ENCODE results near the gene RBM17.

DNA sequence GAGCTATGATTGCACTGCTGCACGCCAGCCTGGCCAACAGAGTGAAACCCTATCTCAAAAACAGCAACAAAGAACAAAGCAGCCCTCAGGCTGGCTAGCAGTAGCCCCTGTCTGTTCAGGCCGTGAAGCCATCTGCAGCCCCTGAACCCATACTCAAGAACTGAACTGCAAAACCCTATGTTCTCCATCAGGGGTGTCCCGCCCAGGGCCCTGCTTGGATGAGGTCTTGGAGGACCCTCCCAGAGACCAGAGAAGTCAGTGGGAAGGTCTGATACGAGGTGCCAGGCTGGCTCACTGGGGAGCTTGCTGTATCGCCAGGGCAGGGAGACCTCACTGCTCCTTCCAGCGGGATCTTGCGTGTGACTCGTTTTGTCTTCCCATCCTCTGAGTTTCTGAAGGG is 39.3 kb downstream of the RBM17 start:
- no peak for TF ChIP-seq POLR2A (IDR thresholded peaks at IDR 0.05)
- TF ChIP-seq, protein P1, sequence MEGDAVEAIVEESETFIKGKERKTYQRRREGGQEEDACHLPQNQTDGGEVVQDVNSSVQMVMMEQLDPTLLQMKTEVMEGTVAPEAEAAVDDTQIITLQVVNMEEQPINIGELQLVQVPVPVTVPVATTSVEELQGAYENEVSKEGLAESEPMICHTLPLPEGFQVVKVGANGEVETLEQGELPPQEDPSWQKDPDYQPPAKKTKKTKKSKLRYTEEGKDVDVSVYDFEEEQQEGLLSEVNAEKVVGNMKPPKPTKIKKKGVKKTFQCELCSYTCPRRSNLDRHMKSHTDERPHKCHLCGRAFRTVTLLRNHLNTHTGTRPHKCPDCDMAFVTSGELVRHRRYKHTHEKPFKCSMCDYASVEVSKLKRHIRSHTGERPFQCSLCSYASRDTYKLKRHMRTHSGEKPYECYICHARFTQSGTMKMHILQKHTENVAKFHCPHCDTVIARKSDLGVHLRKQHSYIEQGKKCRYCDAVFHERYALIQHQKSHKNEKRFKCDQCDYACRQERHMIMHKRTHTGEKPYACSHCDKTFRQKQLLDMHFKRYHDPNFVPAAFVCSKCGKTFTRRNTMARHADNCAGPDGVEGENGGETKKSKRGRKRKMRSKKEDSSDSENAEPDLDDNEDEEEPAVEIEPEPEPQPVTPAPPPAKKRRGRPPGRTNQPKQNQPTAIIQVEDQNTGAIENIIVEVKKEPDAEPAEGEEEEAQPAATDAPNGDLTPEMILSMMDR (IDR thresholded peaks at IDR 0.05), result no peak

Measured in heart left ventricle (tissue), 13 donors.